T-helper 1 cell treated with Interleukin-12 subunit alpha and Interleukin-12 subunit beta and Interleukin-4 antibody, amounts not matched to agents 30 ng/mL and 1 ng/mL, for 36 hours (primary cell): ENCODE data around the gene MIXL1. TPM values are rescaled to one million over a fixed set of nuclear protein-coding genes. Genes with fewer than 3 reads are reported as not detected.
"Not testable (repeated sequence)": the region's sequence is repeated elsewhere in the genome, so short reads cannot be mapped to it uniquely, and the experiment has no call there.

ENCODE experiments used
- intact Hi-C: fragments of 100-400 bp; cut with micrococcal nuclease; formaldehyde crosslinking; loops from one replicate; pipeline ENCODE4 v1.15.1; 2024
- total RNA-seq: library from RNA; stranded (reverse); gene quantifications from 2 replicates; pipeline ENCODE4 v1.2.3, GENCODE V29; 2022

MIXL1 gene
- total RNA-seq, 1 donor from 2014 or later: not detected

GRCh38 chr1:226211181-226211821 is 12.2 kb upstream of the MIXL1 start:
- intact Hi-C loops: no loop called here

DNA sequence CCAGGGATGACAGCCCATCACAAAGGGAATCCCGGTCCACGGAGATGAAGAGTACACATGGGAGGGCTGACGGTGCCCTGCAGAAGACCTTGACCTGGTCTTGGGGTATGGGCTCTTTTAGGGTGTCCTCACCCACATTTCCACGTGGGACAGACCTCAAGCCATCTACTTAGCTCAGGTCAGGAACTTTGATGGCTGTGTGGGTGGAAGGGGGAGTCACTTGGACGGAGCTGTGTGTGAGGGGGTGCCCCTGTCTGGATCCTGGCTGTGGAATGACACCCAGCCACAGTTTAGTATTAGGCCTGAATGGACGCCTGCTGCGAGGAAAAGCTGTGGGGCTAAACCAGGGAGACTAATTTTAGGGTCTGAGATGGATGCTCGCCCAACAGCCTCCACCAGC is 10.9 kb upstream of the MIXL1 start:
- intact Hi-C loops: no loop called here

DNA sequence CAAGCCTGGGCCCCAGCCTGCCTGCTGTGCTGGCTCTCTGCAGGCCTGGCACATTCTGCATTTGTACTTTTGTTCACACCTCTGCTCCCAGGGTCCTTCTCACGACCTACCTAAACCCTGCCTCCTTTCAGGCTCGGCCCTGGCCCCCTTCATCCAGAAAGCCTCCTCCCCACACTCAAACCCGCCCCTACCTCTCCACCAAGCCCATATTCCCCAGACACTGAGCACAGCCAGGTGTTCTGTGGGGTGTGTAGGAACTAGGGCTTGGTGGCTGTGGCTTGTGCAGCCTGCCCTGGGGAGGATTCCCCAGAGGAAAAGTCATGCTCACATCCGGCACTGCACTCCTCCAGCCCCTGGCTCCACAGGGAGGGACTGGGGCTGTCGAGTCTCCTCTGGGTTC is 8.2 kb upstream of the MIXL1 start:
- intact Hi-C loops: no loop called here

GRCh38 chr1:226216056-226216455 is 7.4 kb upstream of the MIXL1 start:
- intact Hi-C loops: no loop called here

- intact Hi-C loops: no loop called here
Observed at GRCh38 chr1:226217273-226217672, 6.2 kb upstream of the MIXL1 start.

GRCh38 chr1:226220473-226221189 is 2.8 kb upstream of the MIXL1 start:
- intact Hi-C loops: no loop called here

GRCh38 chr1:226222686-226223085 is 778 bp upstream of the MIXL1 start:
- intact Hi-C loops: no loop called here

DNA sequence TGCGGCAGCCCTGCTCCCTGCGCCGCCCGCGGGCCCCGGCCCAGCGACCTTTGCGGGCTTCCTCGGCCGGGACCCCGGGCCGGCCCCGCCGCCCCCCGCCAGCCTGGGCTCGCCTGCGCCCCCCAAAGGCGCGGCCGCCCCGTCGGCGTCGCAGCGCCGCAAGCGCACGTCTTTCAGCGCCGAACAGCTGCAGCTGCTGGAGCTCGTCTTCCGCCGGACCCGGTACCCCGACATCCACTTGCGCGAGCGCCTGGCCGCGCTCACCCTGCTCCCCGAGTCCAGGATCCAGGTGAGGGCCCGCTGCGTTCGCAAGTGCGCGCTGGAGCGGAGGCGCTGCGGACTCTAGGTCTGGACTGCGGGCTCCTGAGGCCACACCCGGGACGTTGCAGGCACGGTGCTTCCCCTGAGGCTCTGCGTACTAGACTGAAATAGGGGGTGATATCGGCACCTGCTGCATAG is 351 bp downstream of the MIXL1 start:
- intact Hi-C loops: no loop called here

DNA sequence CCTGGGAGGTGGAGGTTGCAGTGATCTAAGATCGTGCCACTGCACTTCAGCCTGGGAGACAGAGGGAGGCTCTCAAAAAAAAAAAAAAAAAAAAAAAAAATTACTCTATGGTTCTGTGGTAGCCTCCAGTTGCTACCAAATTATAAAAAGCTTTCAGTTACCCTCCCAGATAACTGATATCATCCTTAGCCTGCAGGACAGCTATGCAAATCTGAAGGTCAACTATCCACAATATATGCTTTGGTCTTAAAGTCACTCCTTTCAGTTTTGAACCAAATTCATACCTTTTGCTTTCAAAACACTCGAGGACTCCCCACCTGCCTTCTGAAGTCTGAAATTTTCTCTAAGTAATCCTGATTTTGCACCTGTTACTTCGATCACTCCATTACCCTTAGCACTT is 3.1 kb downstream of the MIXL1 start:
- intact Hi-C loops: no loop called here

GRCh38 chr1:226233293-226233692 is 9.8 kb downstream of the MIXL1 start:
- intact Hi-C loops: no loop called here

GRCh38 chr1:226233806-226234205 is 10.3 kb downstream of the MIXL1 start:
- intact Hi-C loops: no loop called here

GRCh38 chr1:226236826-226237225 is 13.4 kb downstream of the MIXL1 start:
- intact Hi-C loops: no loop called here

DNA sequence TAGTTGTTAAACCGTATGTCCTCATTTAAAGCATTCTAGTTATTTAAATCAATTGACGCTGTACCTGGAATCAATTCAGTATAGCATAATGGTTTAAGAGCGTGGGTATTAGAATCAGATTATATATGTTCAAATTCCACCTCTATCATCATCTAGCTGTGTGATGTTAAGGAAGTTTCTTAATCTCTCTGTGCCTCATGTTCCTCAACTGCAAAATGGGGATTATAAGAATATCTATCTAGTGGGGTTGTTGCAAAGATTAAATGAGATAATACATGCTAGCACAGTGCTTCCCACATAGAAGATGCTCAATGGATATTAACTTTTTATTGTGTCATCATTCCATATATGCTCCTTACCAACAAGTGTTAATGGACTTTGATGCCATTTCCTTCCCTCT is 16.0 kb downstream of the MIXL1 start:
- intact Hi-C loops: no loop called here

DNA sequence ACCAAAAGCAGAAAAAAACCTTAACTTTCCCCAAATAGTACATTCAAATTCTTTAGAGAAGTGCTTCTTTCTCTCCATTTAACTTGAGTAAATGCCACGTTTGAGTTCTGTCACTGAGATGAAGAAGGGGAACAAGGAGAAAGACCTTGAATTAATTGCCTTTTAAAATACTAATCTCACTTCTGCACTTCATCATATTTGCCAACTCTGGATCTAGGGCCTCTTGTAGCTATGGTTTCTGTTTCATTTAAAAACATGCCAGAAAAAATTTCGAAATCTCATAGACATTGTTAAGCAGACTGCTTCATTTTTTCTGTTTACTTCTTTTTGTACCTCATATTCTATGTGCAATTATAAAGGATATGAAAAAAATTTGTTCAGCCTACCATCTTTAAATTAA is 24.6 kb downstream of the MIXL1 start:
- intact Hi-C loops: no loop called here

GRCh38 chr1:226248796-226249195 is 25.3 kb downstream of the MIXL1 start:
- intact Hi-C loops: no loop called here

GRCh38 chr1:226250511-226250910 is 27.0 kb downstream of the MIXL1 start:
- intact Hi-C loops: no loop called here

DNA sequence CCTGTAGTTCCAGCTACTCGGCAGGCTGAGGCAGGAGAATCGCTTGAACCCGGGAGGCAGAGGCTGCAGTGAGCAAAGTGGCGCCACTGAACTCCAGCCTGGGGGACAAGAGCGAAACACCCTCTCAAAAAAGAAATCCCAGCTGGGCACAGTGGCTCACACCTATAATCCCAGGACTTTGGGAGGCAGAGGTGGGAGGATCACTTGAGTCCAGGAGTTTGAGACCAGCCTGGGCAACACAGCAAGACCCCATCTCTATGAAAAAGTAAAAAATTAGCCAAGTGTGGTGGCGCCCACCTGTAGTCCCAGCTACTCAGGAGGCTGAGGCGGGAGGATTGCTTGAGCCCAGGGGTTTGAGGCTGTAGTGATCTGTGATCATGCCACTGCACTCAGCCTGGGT is 29.4 kb downstream of the MIXL1 start:
- intact Hi-C loops: not testable (repeated sequence)

- intact Hi-C loops: no loop called here
Observed at GRCh38 chr1:226253933-226254332, 30.5 kb downstream of the MIXL1 start.

GRCh38 chr1:226255380-226255779 is 31.9 kb downstream of the MIXL1 start:
- intact Hi-C loops: no loop called here

- intact Hi-C loops: no loop called here
Observed at GRCh38 chr1:226261818-226262217, 38.4 kb downstream of the MIXL1 start.

DNA sequence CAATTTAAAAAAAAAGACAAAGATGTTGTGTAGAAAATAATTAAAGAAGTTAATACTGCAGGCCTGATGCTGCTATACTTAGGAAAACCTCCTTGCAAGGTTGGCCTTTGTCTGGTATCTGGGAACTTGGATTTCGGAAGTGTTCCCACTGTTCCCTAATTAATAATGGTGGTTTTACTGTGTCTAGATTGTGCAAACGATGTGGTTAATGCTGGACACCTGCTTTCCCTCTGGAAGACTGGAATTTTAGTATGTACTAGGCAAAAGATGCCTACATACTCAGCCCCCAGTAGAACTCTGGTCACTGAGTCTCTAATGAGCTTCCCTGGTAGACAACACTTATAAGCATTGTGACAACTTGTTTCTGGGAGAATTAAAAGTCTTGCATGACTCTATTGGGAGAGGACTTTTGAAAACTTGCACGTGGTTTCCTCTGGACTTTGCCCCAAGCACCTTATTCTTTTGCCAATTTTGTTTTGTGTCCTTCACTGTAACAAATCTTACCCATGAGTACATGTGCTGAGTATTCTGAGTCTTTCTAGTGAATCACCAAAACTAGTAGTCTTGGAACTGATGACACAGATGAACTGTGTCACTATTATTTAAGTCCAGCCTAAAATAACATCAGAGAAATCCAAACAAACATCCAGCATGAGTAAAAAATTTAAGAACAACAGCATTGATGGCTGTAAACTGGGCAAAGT is 45.1 kb downstream of the MIXL1 start:
- intact Hi-C loops: no loop called here

- intact Hi-C loops: not testable (repeated sequence)
Observed at GRCh38 chr1:226272233-226272902, 48.9 kb downstream of the MIXL1 start.
